Spleen (tissue), 7 donors: Measurements from ENCODE around the gene ADARB2.

ENCODE experiments used
- POLR2AphosphoS5 ChIP-seq, 3 donors: sonication (generic); formaldehyde crosslinking; IDR thresholded peaks; one replicate each; pipeline ENCODE4 v1.5.1; 2017; ENCODE audit warnings: antibody characterized with exemption in 3 of 3
- TF ChIP-seq, protein P1 (sequence below), 11 experiments: fragments of 200-600 bp in 7 of 11; fragments of 450-650 bp in 4 of 11; sonication (generic) in 4 of 11; IDR thresholded peaks in 8 of 11; conservative IDR thresholded peaks in 3 of 11; 1 replicate in 7 of 11; 2 replicates in 4 of 11; pipeline versions ENCODE4 v1.4.0 to v1.8.0; 2016 to 2021; ENCODE audit warnings: antibody characterized with exemption in 11 of 11, inconsistent platforms in 4 of 11, mild to moderate bottlenecking in 1 of 11
- donor health status: DM: no; HTN: no; CAD: no; lungs with moderate emphysema.
- donor health status: DM: no; HTN: no; CAD: no.
- donor health status: DM: no; HTN: no; CAD: no.

GRCh38 chr10:1208366-1209311 is 528.7 kb downstream of the ADARB2 start:
- no peak for TF ChIP-seq POLR2AphosphoS5 (IDR thresholded peaks at IDR 0.05)
- TF ChIP-seq, protein P1, sequence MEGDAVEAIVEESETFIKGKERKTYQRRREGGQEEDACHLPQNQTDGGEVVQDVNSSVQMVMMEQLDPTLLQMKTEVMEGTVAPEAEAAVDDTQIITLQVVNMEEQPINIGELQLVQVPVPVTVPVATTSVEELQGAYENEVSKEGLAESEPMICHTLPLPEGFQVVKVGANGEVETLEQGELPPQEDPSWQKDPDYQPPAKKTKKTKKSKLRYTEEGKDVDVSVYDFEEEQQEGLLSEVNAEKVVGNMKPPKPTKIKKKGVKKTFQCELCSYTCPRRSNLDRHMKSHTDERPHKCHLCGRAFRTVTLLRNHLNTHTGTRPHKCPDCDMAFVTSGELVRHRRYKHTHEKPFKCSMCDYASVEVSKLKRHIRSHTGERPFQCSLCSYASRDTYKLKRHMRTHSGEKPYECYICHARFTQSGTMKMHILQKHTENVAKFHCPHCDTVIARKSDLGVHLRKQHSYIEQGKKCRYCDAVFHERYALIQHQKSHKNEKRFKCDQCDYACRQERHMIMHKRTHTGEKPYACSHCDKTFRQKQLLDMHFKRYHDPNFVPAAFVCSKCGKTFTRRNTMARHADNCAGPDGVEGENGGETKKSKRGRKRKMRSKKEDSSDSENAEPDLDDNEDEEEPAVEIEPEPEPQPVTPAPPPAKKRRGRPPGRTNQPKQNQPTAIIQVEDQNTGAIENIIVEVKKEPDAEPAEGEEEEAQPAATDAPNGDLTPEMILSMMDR (IDR thresholded peaks at IDR 0.05 in 8 of 11, conservative IDR thresholded peaks at IDR 0.05 in 3 of 11): no peak
